ENCODE data around the gene CACNG7.

The CACNG7 gene

DNA sequence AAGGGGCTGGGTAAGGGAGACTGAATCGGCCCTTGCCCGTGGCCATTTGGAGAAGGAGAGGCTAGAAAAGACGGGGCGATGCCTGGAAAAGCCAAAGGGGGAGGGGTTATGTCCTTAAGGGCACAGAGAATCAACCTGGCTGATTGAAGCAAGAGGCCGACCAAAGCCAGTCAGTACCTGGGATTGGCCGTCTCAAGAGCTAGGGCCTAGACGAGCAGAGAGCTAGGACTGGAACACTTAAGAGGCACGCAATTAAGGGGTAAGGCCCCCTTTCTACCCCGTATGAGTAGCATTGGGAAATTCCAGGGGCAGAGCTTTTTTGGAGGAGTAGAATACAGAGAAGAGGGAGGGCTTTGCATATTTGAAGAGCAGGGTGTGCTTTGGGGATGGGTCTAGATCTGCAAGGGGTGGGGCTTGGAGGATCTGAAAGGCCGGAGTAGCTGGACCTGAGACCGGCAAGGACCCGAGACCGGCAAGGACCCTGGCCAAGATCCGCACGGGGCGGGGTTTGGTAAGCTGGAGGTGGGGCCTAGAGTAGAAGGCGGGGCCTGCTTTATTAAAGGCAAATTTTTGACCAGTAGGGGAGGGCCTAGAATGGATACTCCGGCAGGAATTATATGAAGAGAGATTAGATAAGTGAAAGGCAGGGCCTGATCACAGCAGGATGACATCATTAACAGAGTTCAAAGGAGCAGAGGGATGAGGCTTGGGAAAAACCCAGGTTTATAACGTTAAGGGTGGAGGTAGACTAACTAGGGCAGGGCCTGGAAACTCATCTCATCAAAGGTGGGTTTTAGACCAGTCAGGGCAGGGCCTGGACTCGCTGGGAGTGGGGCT is 71.7 kb downstream of the CACNG7 start:
- no peak for TF ChIP-seq ZFX (IDR thresholded peaks at IDR 0.05; ENCODE audit: borderline replicate concordance)
- TF ChIP-seq, protein P1, sequence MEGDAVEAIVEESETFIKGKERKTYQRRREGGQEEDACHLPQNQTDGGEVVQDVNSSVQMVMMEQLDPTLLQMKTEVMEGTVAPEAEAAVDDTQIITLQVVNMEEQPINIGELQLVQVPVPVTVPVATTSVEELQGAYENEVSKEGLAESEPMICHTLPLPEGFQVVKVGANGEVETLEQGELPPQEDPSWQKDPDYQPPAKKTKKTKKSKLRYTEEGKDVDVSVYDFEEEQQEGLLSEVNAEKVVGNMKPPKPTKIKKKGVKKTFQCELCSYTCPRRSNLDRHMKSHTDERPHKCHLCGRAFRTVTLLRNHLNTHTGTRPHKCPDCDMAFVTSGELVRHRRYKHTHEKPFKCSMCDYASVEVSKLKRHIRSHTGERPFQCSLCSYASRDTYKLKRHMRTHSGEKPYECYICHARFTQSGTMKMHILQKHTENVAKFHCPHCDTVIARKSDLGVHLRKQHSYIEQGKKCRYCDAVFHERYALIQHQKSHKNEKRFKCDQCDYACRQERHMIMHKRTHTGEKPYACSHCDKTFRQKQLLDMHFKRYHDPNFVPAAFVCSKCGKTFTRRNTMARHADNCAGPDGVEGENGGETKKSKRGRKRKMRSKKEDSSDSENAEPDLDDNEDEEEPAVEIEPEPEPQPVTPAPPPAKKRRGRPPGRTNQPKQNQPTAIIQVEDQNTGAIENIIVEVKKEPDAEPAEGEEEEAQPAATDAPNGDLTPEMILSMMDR (IDR thresholded peaks at IDR 0.05), result no peak
- H3K27ac ChIP-seq, result peak overlapping the region; percentile 57

DNA sequence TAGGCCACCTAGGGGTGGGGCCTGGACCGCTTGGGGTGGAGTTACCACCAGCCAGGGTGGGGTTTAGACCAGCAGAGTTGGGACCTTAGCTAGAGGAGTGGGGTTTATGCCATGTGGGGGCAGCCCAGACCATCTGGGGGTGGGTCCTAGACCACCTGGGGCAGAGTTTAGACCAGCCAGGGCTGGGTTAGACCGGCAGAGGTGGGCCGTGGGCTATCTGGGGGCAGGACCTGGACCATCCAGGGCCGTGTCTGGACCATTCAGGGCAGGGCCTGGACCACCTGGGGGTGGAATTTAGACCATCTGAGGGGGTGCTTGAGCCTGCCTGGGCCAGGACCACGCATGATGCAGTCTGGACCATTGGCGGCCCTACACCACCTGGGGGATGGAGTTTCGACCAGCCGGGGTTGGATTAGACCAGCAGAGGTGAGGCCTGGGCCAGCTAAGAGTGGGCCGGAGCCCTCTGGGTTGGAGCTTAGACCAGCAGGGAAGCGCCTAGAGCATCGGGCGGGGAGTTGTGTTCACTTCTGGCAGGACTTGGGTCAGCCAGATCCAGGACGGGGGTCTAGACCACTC is 72.4 kb downstream of the CACNG7 start:
- H3K27ac ChIP-seq, result no peak overlapping the region
- TF ChIP-seq, protein P1 (IDR thresholded peaks at IDR 0.05), result no peak
- no peak for TF ChIP-seq ZFX (IDR thresholded peaks at IDR 0.05; ENCODE audit: borderline replicate concordance)

DNA sequence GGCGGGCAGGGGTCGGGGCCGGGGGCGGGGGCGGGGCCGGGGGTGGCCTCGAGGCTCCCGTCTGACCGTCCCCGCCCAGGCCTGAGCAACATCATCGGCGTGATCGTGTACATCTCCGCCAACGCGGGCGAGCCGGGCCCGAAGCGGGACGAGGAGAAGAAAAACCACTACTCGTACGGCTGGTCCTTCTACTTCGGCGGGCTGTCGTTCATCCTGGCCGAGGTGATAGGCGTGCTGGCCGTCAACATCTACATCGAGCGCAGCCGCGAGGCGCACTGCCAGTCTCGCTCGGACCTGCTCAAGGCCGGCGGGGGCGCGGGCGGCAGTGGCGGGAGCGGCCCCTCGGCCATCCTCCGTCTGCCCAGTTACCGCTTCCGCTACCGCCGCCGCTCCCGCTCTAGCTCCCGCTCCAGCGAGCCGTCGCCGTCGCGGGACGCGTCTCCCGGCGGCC is 72.9 kb downstream of the CACNG7 start:
- TF ChIP-seq, protein P1 (IDR thresholded peaks at IDR 0.05), result no peak
- TF ChIP-seq ZFX (IDR thresholded peaks at IDR 0.05; ENCODE audit: borderline replicate concordance), result no peak
- H3K27ac ChIP-seq, result no peak overlapping the region

DNA sequence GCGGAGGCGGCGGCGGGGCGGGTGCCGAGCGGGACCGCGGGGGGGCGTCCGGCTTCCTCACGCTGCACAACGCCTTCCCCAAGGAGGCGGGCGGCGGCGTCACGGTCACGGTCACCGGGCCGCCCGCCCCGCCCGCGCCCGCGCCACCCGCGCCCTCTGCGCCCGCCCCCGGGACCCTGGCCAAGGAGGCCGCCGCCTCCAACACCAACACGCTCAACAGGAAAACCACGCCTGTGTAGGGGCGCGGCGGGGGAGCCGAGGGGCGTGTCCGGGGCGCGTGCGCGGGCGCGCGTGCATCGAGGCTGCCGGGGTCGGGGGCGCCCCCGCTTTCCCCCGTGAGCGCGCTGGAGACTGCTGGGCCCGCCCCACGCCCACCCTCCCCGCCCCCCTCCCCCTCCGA is 73.5 kb downstream of the CACNG7 start:
- no peak overlapping the region for H3K27ac ChIP-seq
- TF ChIP-seq, protein P1 (IDR thresholded peaks at IDR 0.05), result no peak
- no peak for TF ChIP-seq ZFX (IDR thresholded peaks at IDR 0.05; ENCODE audit: borderline replicate concordance)

DNA sequence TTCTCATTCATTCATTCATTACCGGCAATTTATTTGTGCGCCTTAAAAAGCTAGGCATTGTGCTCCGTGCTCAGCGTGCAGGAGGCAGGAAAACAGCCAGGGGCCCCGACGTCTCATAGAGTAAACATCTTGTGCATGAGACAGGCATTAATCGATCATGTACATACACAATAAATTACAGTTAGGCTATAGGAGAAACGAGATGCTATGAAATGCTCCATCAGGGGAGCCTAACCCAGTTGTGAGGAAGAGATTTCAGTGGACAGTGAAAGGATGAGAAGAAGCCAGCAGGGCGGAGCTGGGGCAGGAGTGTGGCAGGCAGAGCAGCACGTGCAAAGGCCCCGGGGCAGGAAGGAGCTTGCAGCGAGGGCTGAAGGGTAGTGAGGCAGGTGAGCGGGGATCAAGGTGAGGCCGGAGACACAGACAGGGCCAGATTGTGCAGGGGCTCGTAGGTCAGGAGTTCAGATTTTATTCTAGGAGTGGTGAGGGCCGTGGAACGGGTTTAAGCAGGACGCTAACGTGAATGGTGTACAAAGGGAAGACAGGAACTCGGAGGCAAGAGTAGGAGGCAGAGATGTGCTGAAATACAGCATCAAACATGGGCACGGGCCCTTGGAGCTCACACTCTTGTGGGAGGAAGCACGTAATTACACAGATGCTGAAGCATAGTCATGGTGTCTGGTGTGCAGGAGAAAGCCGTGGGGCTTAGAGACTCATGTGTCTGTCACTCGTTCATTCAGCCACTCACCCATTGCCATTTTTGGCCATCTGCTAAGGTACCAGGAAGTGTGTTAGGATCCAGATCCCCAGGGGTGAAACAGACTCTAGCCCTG is 74.6 kb downstream of the CACNG7 start:
- no peak for TF ChIP-seq ZFX (IDR thresholded peaks at IDR 0.05; ENCODE audit: borderline replicate concordance)
- TF ChIP-seq, protein P1 (IDR thresholded peaks at IDR 0.05), result no peak

DNA sequence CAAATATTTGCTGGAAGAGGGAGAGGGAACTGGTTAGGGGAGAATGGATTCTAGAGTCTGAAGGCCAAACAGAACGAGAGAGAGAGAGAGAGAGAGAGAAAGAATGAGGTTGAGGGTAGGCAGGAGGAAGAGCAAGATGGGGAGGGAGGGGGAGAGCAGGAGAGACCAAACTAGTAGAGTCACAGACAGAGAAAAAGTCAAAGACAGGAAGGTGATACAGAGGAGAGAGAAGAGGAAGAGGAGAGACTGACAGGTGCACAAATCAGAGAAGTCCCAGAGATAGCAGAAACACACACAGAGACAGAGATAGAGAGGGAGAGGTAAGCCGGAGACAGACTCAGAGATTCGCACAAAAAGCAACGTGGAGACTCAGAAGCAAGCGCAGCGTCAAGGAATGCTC is 76.8 kb downstream of the CACNG7 start:
- no peak for TF ChIP-seq ZFX (IDR thresholded peaks at IDR 0.05; ENCODE audit: borderline replicate concordance)
- TF ChIP-seq, protein P1 (IDR thresholded peaks at IDR 0.05), result no peak
- H3K27ac ChIP-seq, result no peak overlapping the region

More for the DNA sequence above, 74.6 kb downstream of the CACNG7 start:
- H3K27ac ChIP-seq, result no peak overlapping the region

Measured in 22Rv1 (cell line).